WERI-Rb-1 (cell line): ENCODE measurements around the gene SLC24A3.
A peak's percentile ranks its signal among the peaks of the same experiment; 100 is the strongest.

ENCODE experiments used
- DNase-seq: peaks from one replicate; pipeline ENCODE4 v3.0.0-alpha.2; 2020
- H3K27ac ChIP-seq: fragments of 250-450 bp; sonication (Bioruptor Pico); 2 replicates; pipeline ENCODE4 v1.5.1; 2020; ENCODE audit warnings: mild to moderate bottlenecking, moderate library complexity
- H3K27me3 ChIP-seq: fragments of 250-450 bp; sonication (Bioruptor Pico); 2 replicates; pipeline ENCODE4 v1.5.1; 2021; ENCODE audit warnings: mild to moderate bottlenecking, low read depth, moderate library complexity; ENCODE audit not compliant: insufficient read depth, severe bottlenecking
- H3K36me3 ChIP-seq: fragments of 250-450 bp; sonication (Bioruptor Pico); 2 replicates; pipeline ENCODE4 v1.5.1; 2020; ENCODE audit warnings: mild to moderate bottlenecking, moderate library complexity
- H3K4me3 ChIP-seq: 2 replicates; pipeline ENCODE4 v1.5.1; 2011; ENCODE audit warnings: low read depth, mild to moderate bottlenecking, control low read depth, low read length
- H3K9me3 ChIP-seq: fragments of 250-450 bp; sonication (Bioruptor Pico); 2 replicates; pipeline ENCODE4 v1.5.1; 2021; ENCODE audit warnings: mild to moderate bottlenecking, moderate library complexity; ENCODE audit not compliant: severe bottlenecking
- CTCF ChIP-seq: IDR thresholded peaks from 2 replicates; pipeline ENCODE4 v1.5.1; 2011; ENCODE audit warnings: low read depth, mild to moderate bottlenecking, control low read depth, inconsistent platforms, low read length

Gene SLC24A3

GRCh38 chr20:19679900-19680495, 467.6 kb downstream of the SLC24A3 start:
- H3K27ac ChIP-seq, result no peak overlapping the region
- no peak for DNase-seq
- H3K4me3 ChIP-seq, result no peak overlapping the region
- TF ChIP-seq CTCF, result no peak
- H3K36me3 ChIP-seq, result no peaks in the 10 kb centered on the region
- peaks cover 41% of the 10 kb centered on the region for H3K27me3 ChIP-seq
- peaks cover 3% of the 10 kb centered on the region for H3K9me3 ChIP-seq

- no peak for TF ChIP-seq CTCF
- no peaks in the 10 kb centered on the region for H3K36me3 ChIP-seq
- DNase-seq, result no peak
These were observed 469.8 kb downstream of the SLC24A3 start for GRCh38 chr20:19682249-19682648.

GRCh38 chr20:19683188-19683587, 470.7 kb downstream of the SLC24A3 start:
- H3K27ac ChIP-seq, result no peak overlapping the region
- peaks cover 34% of the 10 kb centered on the region for H3K27me3 ChIP-seq
- TF ChIP-seq CTCF, result no peak
- H3K36me3 ChIP-seq, result no peaks in the 10 kb centered on the region
- DNase-seq, result no peak
- peaks cover 3% of the 10 kb centered on the region for H3K9me3 ChIP-seq
- no peak overlapping the region for H3K4me3 ChIP-seq

More at GRCh38 chr20:19682249-19682648, 469.8 kb downstream of the SLC24A3 start:
- H3K9me3 ChIP-seq, result peaks cover 3% of the 10 kb centered on the region
- no peak overlapping the region for H3K4me3 ChIP-seq
- peaks cover 34% of the 10 kb centered on the region for H3K27me3 ChIP-seq
- H3K27ac ChIP-seq, result no peak overlapping the region

- TF ChIP-seq CTCF, result no peak
- DNase-seq, result no peak
- Histone ChIP-seq H3K36me3 (no peaks in the 10 kb centered on the region), H3K4me3 (no peak overlapping the region), H3K9me3 (peaks cover 3% of the 10 kb centered on the region), H3K27me3 (peaks cover 34% of the 10 kb centered on the region), H3K27ac (no peak overlapping the region)
These were observed 471.4 kb downstream of the SLC24A3 start for GRCh38 chr20:19683822-19684221.

- TF ChIP-seq CTCF, result peak; percentile 74
- no peaks in the 10 kb centered on the region for H3K9me3 ChIP-seq
- H3K4me3 ChIP-seq, result no peak overlapping the region
- H3K36me3 ChIP-seq, result no peaks in the 10 kb centered on the region
- peak; percentile 68 for DNase-seq
- H3K27me3 ChIP-seq, result peaks cover 24% of the 10 kb centered on the region
- no peak overlapping the region for H3K27ac ChIP-seq
These were observed 475.8 kb downstream of the SLC24A3 start for GRCh38 chr20:19688031-19688806.
